H1 (cell line): Measurements from ENCODE around the gene NLRC5. TPM values are rescaled to one million over a fixed set of nuclear protein-coding genes. Genes with fewer than 3 reads are reported as not detected.

Experiments
- CTCF ChIA-PET: fragments of 300-600 bp; sonication (Branson Sonifier 250); formaldehyde crosslinking; loops from one replicate; lab custom pipeline; 2021; ENCODE audit not compliant: partially characterized antibody; lab: Charles Lee
- POLR2A ChIA-PET: fragments of 300-600 bp; sonication (Branson Sonifier 250); formaldehyde crosslinking; loops from one replicate; lab custom pipeline; 2021; ENCODE audit warnings: inconsistent platforms; ENCODE audit not compliant: partially characterized antibody; lab: Charles Lee
- DNase-seq, 2 experiments: peaks; one replicate each; pipeline versions ENCODE4 v3.0.0 to v3.0.0-alpha.2; 2010 to 2022; ENCODE audit warnings: low spot score in 2 of 2, low read depth in 1 of 2, mixed read lengths in 1 of 2
- FAIRE-seq: peaks from 2 replicates; lab custom pipeline; 2011; peaks lifted over from hg19 to GRCh38; lab: Jason Lieb, UNC
- H2AFZ ChIP-seq: 2 replicates; pipeline ENCODE4 v1.8.1; 2012; ENCODE audit warnings: low read length, inconsistent platforms
- H2AK5ac ChIP-seq: 2 replicates; pipeline ENCODE4 v1.6.1; 2013; ENCODE audit warnings: low read depth, low read length
- H2BK120ac ChIP-seq: replicated peaks from 2 replicates; pipeline ENCODE3; 2013; ENCODE audit warnings: low read depth, low read length, inconsistent platforms
- H2BK12ac ChIP-seq: 2 replicates; pipeline ENCODE4 v1.6.1; 2013; ENCODE audit warnings: low read depth, low read length
- H2BK15ac ChIP-seq: 2 replicates; pipeline ENCODE4 v1.6.1; 2013; ENCODE audit warnings: low read length
- H2BK20ac ChIP-seq: 2 replicates; pipeline ENCODE4 v1.6.1; 2013; ENCODE audit warnings: low read length
- H2BK5ac ChIP-seq: 2 replicates; pipeline ENCODE4 v1.6.1; 2013; ENCODE audit warnings: low read depth, low read length
- H3K14ac ChIP-seq: 2 replicates; pipeline ENCODE4 v1.6.1; 2013; ENCODE audit warnings: inconsistent platforms; ENCODE audit not compliant: insufficient read length
- H3K18ac ChIP-seq: 2 replicates; pipeline ENCODE4 v1.6.1; 2013; ENCODE audit warnings: low read length; ENCODE audit errors: extremely low read depth
- H3K23ac ChIP-seq: 2 replicates; pipeline ENCODE4 v1.6.1; 2013; ENCODE audit warnings: inconsistent platforms; ENCODE audit not compliant: insufficient read length
- H3K23me2 ChIP-seq: 2 replicates; pipeline ENCODE4 v1.6.1; 2013; ENCODE audit warnings: low read depth, low read length
- H3K27ac ChIP-seq: 2 replicates; pipeline ENCODE4 v1.6.1; 2011; ENCODE audit warnings: low read depth, low read length, inconsistent platforms
- H3K27me3 ChIP-seq, 4 experiments: replicated peaks in 1 of 4; 1 replicate in 1 of 4; 2 replicates in 3 of 4; pipeline versions ENCODE4 v1.6.1 to v1.8.1; 2011 to 2013; ENCODE audit warnings: low read length in 3 of 4, mild to moderate bottlenecking in 3 of 4, inconsistent platforms in 2 of 4, mixed read lengths in 2 of 4, moderate library complexity in 1 of 4; ENCODE audit not compliant: control insufficient read depth in 3 of 4, insufficient read depth in 3 of 4; ENCODE audit errors: extremely low read depth in 1 of 4
- H3K36me3 ChIP-seq, 4 experiments: 2 replicates each; pipeline versions ENCODE4 v1.6.1 to v1.8.1; 2011 to 2013; ENCODE audit warnings: mild to moderate bottlenecking in 4 of 4, low read length in 3 of 4, moderate library complexity in 2 of 4, control low read depth in 1 of 4, inconsistent platforms in 1 of 4; ENCODE audit not compliant: insufficient read depth in 4 of 4, control insufficient read depth in 2 of 4
- H3K4ac ChIP-seq: replicated peaks from 2 replicates; pipeline ENCODE3; 2013; ENCODE audit warnings: low read length, low read depth, mixed read lengths, inconsistent platforms; ENCODE audit not compliant: insufficient read length
- H3K4me1 ChIP-seq, 4 experiments: replicated peaks in 1 of 4; 1 replicate in 1 of 4; 2 replicates in 3 of 4; pipeline versions ENCODE4 v1.6.1 to v1.8.1; 2011 to 2013; ENCODE audit warnings: low read length in 3 of 4, inconsistent platforms in 2 of 4, mixed read lengths in 1 of 4; ENCODE audit not compliant: insufficient read depth in 4 of 4, control insufficient read depth in 3 of 4
- H3K4me2 ChIP-seq, 2 experiments: 2 replicates each; pipeline versions ENCODE4 v1.6.1 to v1.8.1; 2011 to 2013; ENCODE audit warnings: low read depth in 2 of 2, low read length in 2 of 2, control low read depth in 1 of 2, inconsistent platforms in 1 of 2, mild to moderate bottlenecking in 1 of 2; ENCODE audit not compliant: insufficient read depth in 1 of 2
- H3K4me3 ChIP-seq, 4 experiments: fragments of 200-600, 300-600 bp in 1 of 4; sonication (generic), shearing (Covaris generic), sonication (Bioruptor Twin) in 1 of 4; 2 replicates each; pipeline versions ENCODE4 v1.5.1 to v1.8.1; 2011 to 2016; ENCODE audit warnings: low read length in 4 of 4, low read depth in 3 of 4, control low read depth in 2 of 4, inconsistent platforms in 2 of 4, mild to moderate bottlenecking in 2 of 4, mixed read lengths in 1 of 4, moderate library complexity in 1 of 4; ENCODE audit not compliant: insufficient read depth in 2 of 4; ENCODE audit errors: extremely low read depth in 1 of 4
- H3K56ac ChIP-seq: replicated peaks from 2 replicates; pipeline ENCODE3; 2013; ENCODE audit warnings: low read depth, mild to moderate bottlenecking, mixed read lengths, low read length, inconsistent platforms; ENCODE audit not compliant: insufficient read length
- H3K79me1 ChIP-seq: 2 replicates; pipeline ENCODE4 v1.6.1; 2013; ENCODE audit warnings: low read depth, low read length, control low read depth
- H3K79me2 ChIP-seq, 2 experiments: 2 replicates each; pipeline versions ENCODE4 v1.6.1 to v1.8.1; 2012 to 2013; ENCODE audit warnings: low read length in 2 of 2, mild to moderate bottlenecking in 2 of 2, inconsistent platforms in 1 of 2; ENCODE audit not compliant: insufficient read depth in 2 of 2, control insufficient read depth in 1 of 2
- H3K9ac ChIP-seq, 4 experiments: replicated peaks in 1 of 4; 1 replicate in 1 of 4; 2 replicates in 3 of 4; pipeline versions ENCODE4 v1.6.1 to v1.8.1; 2011 to 2013; ENCODE audit warnings: low read depth in 3 of 4, low read length in 3 of 4, control low read depth in 2 of 4, mild to moderate bottlenecking in 2 of 4, moderate library complexity in 2 of 4, inconsistent platforms in 1 of 4; ENCODE audit errors: extremely low read depth in 1 of 4
- H3K9me3 ChIP-seq, 2 experiments: 2 replicates each; pipeline versions ENCODE4 v1.6.1 to v1.8.1; 2012 to 2013; ENCODE audit warnings: mild to moderate bottlenecking in 2 of 2, moderate library complexity in 2 of 2, control low read depth in 1 of 2, inconsistent platforms in 1 of 2, low read depth in 1 of 2, low read length in 1 of 2, mixed read lengths in 1 of 2; ENCODE audit not compliant: insufficient read depth in 2 of 2
- H4K20me1 ChIP-seq, 2 experiments: replicated peaks in 1 of 2; 2 replicates each; pipeline versions ENCODE3 to v1.8.1; 2011 to 2013; ENCODE audit warnings: inconsistent platforms in 2 of 2, low read length in 2 of 2, mild to moderate bottlenecking in 1 of 2; ENCODE audit not compliant: insufficient read depth in 2 of 2, control insufficient read depth in 1 of 2
- H4K5ac ChIP-seq: 2 replicates; pipeline ENCODE4 v1.6.1; 2013; ENCODE audit warnings: low read length, low read depth, mixed read lengths, inconsistent platforms; ENCODE audit not compliant: insufficient read length
- H4K8ac ChIP-seq: 2 replicates; pipeline ENCODE4 v1.8.0; 2013; ENCODE audit warnings: mild to moderate bottlenecking, moderate library complexity, low read length, inconsistent platforms; ENCODE audit not compliant: insufficient read depth; ENCODE audit errors: extremely low read depth
- H4K91ac ChIP-seq: replicated peaks from 2 replicates; pipeline ENCODE3; 2013; ENCODE audit warnings: low read length, mixed read lengths, inconsistent platforms; ENCODE audit not compliant: insufficient read length
- ASH2L ChIP-seq: fragments of 200-600, 300-600 bp; sonication (generic); IDR thresholded peaks from one replicate; pipeline ENCODE4 v1.7.1; 2017; ENCODE audit warnings: low read length
- BCL11A ChIP-seq, 2 experiments: IDR thresholded peaks; one replicate each; pipeline ENCODE4 v1.6.1; 2011; ENCODE audit warnings: low read depth in 2 of 2, low read length in 2 of 2, mild to moderate bottlenecking in 2 of 2
- BRCA1 ChIP-seq: IDR thresholded peaks from 2 replicates; pipeline ENCODE4 v1.6.1; 2012; ENCODE audit warnings: low read depth, low read length, improper control_type of control experiment
- EGR1 ChIP-seq: IDR thresholded peaks from 2 replicates; pipeline ENCODE4 v1.6.1; 2011; ENCODE audit warnings: low read depth, low read length, borderline replicate concordance
- EP300 ChIP-seq, 2 experiments: IDR thresholded peaks; 1 replicate in 1 of 2; 2 replicates in 1 of 2; pipeline ENCODE4 v1.6.1; 2011 to 2012; ENCODE audit warnings: low read depth in 2 of 2, low read length in 2 of 2, mild to moderate bottlenecking in 2 of 2, borderline replicate concordance in 1 of 2, inconsistent platforms in 1 of 2, moderate library complexity in 1 of 2
- GABPA ChIP-seq: IDR thresholded peaks from 2 replicates; pipeline ENCODE4 v1.6.1; 2011; ENCODE audit warnings: mild to moderate bottlenecking, low read length, moderate library complexity, borderline replicate concordance; ENCODE audit not compliant: insufficient read depth
- GTF2F1 ChIP-seq: IDR thresholded peaks from 2 replicates; pipeline ENCODE4 v1.6.1; 2012; ENCODE audit warnings: low read depth, low read length, improper control_type of control experiment, borderline replicate concordance
- JUN ChIP-seq: IDR thresholded peaks from 2 replicates; pipeline ENCODE4 v1.6.1; 2011; ENCODE audit warnings: low read depth, mild to moderate bottlenecking, improper control_type of control experiment, low read length
- NANOG ChIP-seq: IDR thresholded peaks from 2 replicates; pipeline ENCODE4 v1.6.1; 2011; ENCODE audit warnings: low read length, low read depth, mild to moderate bottlenecking, inconsistent platforms; ENCODE audit not compliant: insufficient read depth, poor library complexity, severe bottlenecking
- POLR2AphosphoS5 ChIP-seq: IDR thresholded peaks from 2 replicates; pipeline ENCODE4 v1.6.1; 2011; ENCODE audit warnings: low read depth, low read length
- RAD21 ChIP-seq, 2 experiments: IDR thresholded peaks in 1 of 2; conservative IDR thresholded peaks in 1 of 2; 2 replicates each; pipeline ENCODE4 v1.6.1; 2011; ENCODE audit warnings: low read depth in 2 of 2, low read length in 2 of 2, improper control_type of control experiment in 1 of 2, inconsistent platforms in 1 of 2, mild to moderate bottlenecking in 1 of 2, moderate library complexity in 1 of 2
- TAF7 ChIP-seq: optimal IDR thresholded peaks from 2 replicates; pipeline ENCODE3; 2011; ENCODE audit warnings: low read depth, mild to moderate bottlenecking, inconsistent platforms, low read length, moderate library complexity, borderline replicate concordance
- TEAD4 ChIP-seq: IDR thresholded peaks from 2 replicates; pipeline ENCODE4 v1.6.1; 2012; ENCODE audit warnings: low read depth, low read length, inconsistent platforms, mixed read lengths
- WGBS, 2 experiments: shearing (Covaris generic) in 1 of 2; methylation state at CpG; one replicate each; pipeline versions ENCODE4 v1.1.6 to v1.1.7; 2013 to 2015; ENCODE audit warnings: low lambda C conversion rate in 2 of 2, mixed read lengths in 2 of 2, inconsistent platforms in 1 of 2, low coverage in 1 of 2, missing lambda C conversion rate in 1 of 2; ENCODE audit not compliant: insufficient replicate concordance in 2 of 2, insufficient coverage in 1 of 2, insufficient read length in 1 of 2; ENCODE audit errors: extremely low coverage in 1 of 2, missing lambda C conversion rate in 1 of 2; 5-methylcytosine and 5-hydroxymethylcytosine counted together
- polyA plus RNA-seq, 7 experiments: library from polyadenylated mRNA; depleted of rRNA in 3 of 7; stranded (reverse) in 5 of 7; unstranded in 2 of 7; fragments of >200 nt in 5 of 7; fragments of 200-250 nt in 2 of 7; gene quantifications; 1 replicate in 5 of 7; 2 replicates in 1 of 7; 4 replicates in 1 of 7; pipeline versions ENCODE4 v1.2.1 to v1.2.3, GENCODE V29; 2011 to 2013; ENCODE audit warnings: missing spikeins in 2 of 7, mixed read lengths in 2 of 7
- total RNA-seq: library from RNA; stranded (reverse); fragmentation: NEBNext Ultra II Directional; extraction: Animal tissue kit (Norgen Biotek cat#: 25700); gene quantifications from 2 replicates; pipeline ENCODE4 v1.2.1, GENCODE V29; 2021

NLRC5 gene
- total and polyA plus RNA-seq, 2 of the 8 experiments (the other 6 are each of a cell fraction or from before 2014, with no cell fraction given), result 2.2 to 3.2 TPM

GRCh38 chr16:56943761-56944375 is 45.5 kb upstream of the NLRC5 start:
- H3K4me3 ChIP-seq, result no peak overlapping the region
- FAIRE-seq (no peak), DNase-seq (no peak)
- no peak overlapping the region for H2BK5ac ChIP-seq
- H2BK15ac ChIP-seq, result no peak overlapping the region
- no peak overlapping the region for H3K18ac ChIP-seq
- H3K4ac ChIP-seq, result no peak overlapping the region
- H3K23ac ChIP-seq, result no peak overlapping the region
- no peak overlapping the region for H3K56ac ChIP-seq
- ChIA-PET CTCF (interaction anchor here (0.6 to 1.2 kb wide), 4 partner anchors 9 to 97 kb away, joined by 3 to 5 read pairs (median 3); no protein-coding TSS in a partner anchor), POLR2A (interaction anchor here (1.1 to 8.0 kb wide), 5 partner anchors 9 to 52 kb away, joined by 3 to 125 read pairs (median 4); partner anchors contain the start of gene HERPUD1)
- H2BK20ac ChIP-seq, result no peak overlapping the region
- no peaks in the 10 kb centered on the region for H3K23me2 ChIP-seq
- no peak overlapping the region for H2BK12ac ChIP-seq
- no peak overlapping the region for H2AK5ac ChIP-seq
- H3K14ac ChIP-seq, result no peak overlapping the region
- H4K5ac ChIP-seq, result no peak overlapping the region
- H3K9ac ChIP-seq, result no peak overlapping the region
- H3K36me3 ChIP-seq, result peaks cover 13 to 56% (median 44%) of the 10 kb centered on the region in 4 experiments
- no peaks in the 10 kb centered on the region for H3K27me3 ChIP-seq
- no peak overlapping the region for H2AFZ ChIP-seq
- no peaks in the 10 kb centered on the region for H3K9me3 ChIP-seq
- H3K4me2 ChIP-seq, result no peak overlapping the region
- H2BK120ac ChIP-seq, result no peak overlapping the region
- no peaks in the 10 kb centered on the region for H3K79me2 ChIP-seq
- no peaks in the 10 kb centered on the region for H3K4me1 ChIP-seq
- H4K20me1 ChIP-seq, result peaks cover 2 to 3% of the 10 kb centered on the region in 2 experiments
- H4K8ac ChIP-seq, result no peak overlapping the region
- no peaks in the 10 kb centered on the region for H3K79me1 ChIP-seq
- WGBS, 2 experiments, result 83% methylated on average over 6 of the region's 6 CpGs; no CpG with 5 or more reads in 1 of the 2 experiments
- no peak overlapping the region for H4K91ac ChIP-seq
- no peak overlapping the region for H3K27ac ChIP-seq
- TF ChIP-seq EP300 (IDR thresholded peaks at IDR 0.05; ENCODE audit: borderline replicate concordance in 1 of 2, low read depth in 2 of 2, low read length in 2 of 2) (no peak), TAF7 (no peak), EGR1 (no peak), RAD21 (IDR thresholded peaks at IDR 0.05 in 1 of 2, conservative IDR thresholded peaks at IDR 0.05 in 1 of 2; ENCODE audit: low read depth in 2 of 2, low read length in 2 of 2) (no peak), ASH2L (no peak), BRCA1 (no peak), GTF2F1 (no peak), TEAD4 (no peak), JUN (no peak), BCL11A (IDR thresholded peaks at IDR 0.05; ENCODE audit: low read depth in 2 of 2, low read length in 2 of 2) (no peak), POLR2AphosphoS5 (no peak), GABPA (no peak), NANOG (no peak)
